GM11168 (cell line): Measurements from ENCODE around the gene KIRREL3.

ENCODE experiments used
- in situ Hi-C: fragments of 300-500 bp; cut with MboI; formaldehyde crosslinking; loops from one replicate; pipeline ENCODE4 v1.12.0; 2022; ENCODE audit warnings: low sequenced_read_pairs; ENCODE audit not compliant: unreplicated experiment

The KIRREL3 gene

GRCh38 chr11:126725521-126725920, 275.0 kb downstream of the KIRREL3 start:
- in situ Hi-C loops = no loop called here

GRCh38 chr11:126725043-126725442, 275.5 kb downstream of the KIRREL3 start:
- in situ Hi-C loops = no loop called here

GRCh38 chr11:126723665-126724045, 276.9 kb downstream of the KIRREL3 start:
- in situ Hi-C loops = loop anchor here (25.0 kb wide), 1 partner anchor 139 kb away; no protein-coding TSS in a partner anchor

GRCh38 chr11:126722956-126723664, 277.5 kb downstream of the KIRREL3 start:
- in situ Hi-C loops = loop anchor here (25.0 kb wide), 1 partner anchor 139 kb away; no protein-coding TSS in a partner anchor

DNA sequence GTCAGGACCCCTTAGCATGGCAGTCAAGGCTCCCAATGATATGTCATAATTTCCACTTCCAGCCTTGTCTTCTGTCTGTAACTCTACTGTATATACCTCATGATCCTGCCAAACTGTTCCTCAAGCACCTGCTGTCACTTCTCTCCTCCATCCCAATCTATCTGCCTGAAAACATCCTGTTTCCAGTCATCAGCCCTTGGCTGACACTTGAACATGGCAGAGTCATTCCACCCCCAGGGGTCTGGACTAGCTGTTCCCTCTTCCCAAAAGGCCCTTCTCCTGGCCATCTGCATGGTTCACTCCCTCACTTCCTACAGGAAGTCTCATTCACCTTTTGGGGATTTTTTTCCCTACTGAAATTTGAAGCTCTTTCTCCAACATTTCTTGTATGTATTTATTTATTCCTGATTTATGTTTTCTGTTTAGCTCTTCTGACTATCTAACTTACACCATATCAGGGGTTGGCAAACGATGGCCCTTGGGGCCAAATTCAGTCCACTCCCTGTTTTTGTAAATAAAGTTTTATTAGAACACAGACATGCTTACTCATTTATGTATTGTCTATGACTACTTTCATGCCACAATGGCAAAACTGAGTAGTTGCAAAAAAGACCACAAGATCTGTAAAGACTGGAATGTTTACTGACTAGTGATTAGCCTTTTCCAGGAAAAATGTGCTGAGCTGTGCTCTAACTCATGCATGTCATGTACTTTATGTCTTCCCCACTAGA, 278.4 kb downstream of the KIRREL3 start:
- in situ Hi-C loops = loop anchor here (25.0 kb wide), 1 partner anchor 140 kb away; no protein-coding TSS in a partner anchor

DNA sequence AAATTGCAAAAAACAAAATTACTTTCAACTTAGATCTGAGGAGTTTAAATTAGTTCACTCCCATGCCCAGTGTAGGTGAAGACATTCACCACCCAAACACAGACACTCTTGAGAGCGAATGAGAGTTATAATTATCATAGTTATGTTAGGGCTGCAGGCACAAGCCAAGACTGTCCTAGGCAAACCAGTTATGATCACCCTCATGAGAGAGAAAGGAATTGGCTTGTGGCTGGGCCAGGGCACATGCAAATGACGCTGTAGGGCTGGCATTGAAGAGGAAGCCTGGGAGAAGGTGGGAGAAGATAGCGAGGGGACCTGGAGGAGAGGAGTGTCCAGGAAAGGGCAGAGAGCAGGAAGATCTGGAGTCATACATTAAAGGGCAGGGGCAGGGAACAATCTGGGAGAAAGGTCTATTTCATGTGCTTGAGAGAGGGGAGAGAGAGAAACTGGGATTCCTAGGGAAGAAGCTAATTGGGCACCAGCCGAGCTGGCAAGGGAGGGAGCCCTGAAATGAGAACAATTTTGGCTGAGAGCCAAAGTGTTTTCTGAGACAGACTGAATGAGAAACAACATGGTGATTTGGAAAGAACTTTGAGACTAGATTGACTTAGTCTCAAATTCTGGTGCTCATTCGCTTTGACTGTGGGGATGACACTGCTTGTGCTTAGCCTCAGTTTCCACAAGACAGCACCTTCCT, 279.9 kb downstream of the KIRREL3 start:
- in situ Hi-C loops = loop anchor here (25.0 kb wide), 1 partner anchor 142 kb away; no protein-coding TSS in a partner anchor

DNA sequence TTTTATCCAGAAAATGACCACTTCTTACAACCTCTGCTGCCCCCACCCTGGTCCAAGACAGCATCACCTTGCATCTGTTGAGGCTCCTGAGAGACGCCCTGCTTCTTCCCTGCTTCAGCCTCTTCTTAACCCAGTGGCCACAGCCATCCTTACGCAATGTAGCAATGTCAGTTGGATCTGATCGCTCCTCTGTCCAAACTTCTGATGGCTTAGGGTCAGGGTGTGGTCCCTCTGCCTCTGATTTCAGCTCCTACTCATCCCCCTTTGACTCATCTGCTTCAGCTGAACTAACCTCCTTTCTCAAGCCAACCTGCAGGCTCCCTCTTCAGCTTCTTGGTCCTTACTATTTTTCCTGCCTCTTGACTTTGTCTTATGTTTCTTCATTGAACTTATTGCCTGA, 280.8 kb downstream of the KIRREL3 start:
- in situ Hi-C loops = loop anchor here (5.0 to 25.0 kb wide), 2 partner anchors 143 to 273 kb away; no protein-coding TSS in a partner anchor

GRCh38 chr11:126718276-126718675, 282.3 kb downstream of the KIRREL3 start:
- in situ Hi-C loops = loop anchor here (5.0 to 25.0 kb wide), 2 partner anchors 144 to 274 kb away; no protein-coding TSS in a partner anchor

DNA sequence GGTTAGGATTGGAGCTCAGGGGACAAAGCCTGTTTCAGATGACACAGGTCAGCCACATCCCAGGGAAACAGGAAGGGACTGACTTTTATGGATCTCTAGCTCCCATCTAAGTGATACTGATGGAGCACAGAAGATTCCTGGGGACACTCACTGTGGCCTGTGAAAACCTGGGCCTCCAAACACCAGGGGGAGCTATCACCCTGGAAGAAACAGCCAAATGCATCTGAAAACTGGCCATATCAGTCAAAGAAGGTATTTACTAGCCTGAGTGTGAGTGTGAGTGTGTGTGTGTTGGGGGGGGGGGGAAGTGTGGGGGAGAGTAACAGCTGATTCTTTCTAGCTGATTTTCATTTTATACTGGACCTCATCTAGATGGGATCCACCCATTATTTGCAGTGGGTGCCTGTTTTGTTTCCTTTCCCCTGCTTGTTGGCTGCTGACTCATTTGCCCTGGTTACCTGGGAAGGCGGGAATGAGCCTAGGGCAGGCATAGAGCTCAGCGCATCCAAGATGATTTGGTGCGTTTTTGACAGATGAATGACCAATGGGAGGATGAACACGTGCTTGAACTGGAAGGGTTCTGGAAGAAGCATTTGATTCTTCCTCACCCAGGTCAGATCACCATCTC, 284.0 kb downstream of the KIRREL3 start:
- in situ Hi-C loops = loop anchor here (5.0 to 25.0 kb wide), 2 partner anchors 146 to 276 kb away; no protein-coding TSS in a partner anchor

GRCh38 chr11:126713806-126714205, 286.8 kb downstream of the KIRREL3 start:
- in situ Hi-C loops = loop anchor here (25.0 kb wide), 1 partner anchor 148 kb away; no protein-coding TSS in a partner anchor

DNA sequence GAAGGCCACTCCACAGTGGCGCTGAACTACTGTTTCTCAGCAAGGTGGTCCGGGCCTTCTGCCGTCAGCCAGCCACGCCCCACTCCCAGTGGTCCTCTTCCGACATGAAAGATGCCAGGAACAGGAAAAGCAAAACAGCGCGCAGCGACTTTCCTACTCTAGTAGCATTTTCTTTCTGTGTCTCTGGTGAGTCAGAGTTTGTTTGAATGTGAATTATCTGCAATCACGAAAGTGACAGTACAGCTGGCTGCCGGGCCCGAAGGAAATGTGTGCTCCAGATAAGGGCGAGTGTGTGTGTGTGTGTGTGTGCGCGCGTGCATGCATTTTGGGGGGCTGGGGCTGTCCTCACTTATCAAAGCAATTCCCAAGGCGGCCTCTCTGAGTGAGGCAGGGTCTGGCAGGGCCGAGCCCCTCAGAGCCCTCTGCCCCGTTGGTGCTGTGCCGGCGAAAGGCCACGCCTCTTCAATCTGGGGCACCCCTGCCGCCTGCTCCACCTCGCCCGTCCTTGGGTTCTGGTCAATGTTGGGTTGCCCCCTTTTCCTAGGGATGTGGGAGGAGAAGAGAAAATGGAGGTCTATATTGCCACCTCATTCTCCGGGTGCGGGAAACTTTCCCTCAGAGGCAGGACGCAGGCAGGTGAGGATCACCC, 288.5 kb downstream of the KIRREL3 start:
- in situ Hi-C loops = loop anchor here (25.0 kb wide), 1 partner anchor 150 kb away; no protein-coding TSS in a partner anchor

DNA sequence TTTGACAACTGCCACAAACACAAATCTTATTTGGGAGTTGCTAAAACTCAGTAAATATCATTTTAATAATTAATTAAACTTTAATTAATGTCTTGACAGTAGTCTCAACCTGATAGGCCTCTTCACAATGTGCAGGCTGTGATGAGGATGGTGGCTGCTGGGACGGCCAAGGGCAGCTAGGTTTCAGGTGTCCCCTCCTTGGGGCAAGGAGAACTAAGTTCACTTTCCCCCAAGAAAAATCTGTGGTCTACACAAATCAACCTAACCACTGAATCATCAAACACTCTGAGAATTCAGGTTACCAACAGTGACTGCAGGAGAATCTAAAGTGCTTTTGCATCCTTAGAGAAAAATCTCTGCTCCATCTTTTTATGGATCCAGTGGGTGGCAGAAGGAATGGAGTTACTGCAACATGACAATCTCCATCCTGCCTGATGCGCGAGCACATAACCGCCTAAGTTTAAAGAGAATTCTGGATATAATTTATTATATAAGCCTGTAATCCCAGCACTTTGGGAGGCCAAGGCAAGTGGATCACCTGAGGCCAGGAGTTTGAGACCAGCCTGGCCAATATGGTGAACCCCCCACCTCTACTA, 289.7 kb downstream of the KIRREL3 start:
- in situ Hi-C loops = loop anchor here (25.0 kb wide), 1 partner anchor 151 kb away; no protein-coding TSS in a partner anchor

DNA sequence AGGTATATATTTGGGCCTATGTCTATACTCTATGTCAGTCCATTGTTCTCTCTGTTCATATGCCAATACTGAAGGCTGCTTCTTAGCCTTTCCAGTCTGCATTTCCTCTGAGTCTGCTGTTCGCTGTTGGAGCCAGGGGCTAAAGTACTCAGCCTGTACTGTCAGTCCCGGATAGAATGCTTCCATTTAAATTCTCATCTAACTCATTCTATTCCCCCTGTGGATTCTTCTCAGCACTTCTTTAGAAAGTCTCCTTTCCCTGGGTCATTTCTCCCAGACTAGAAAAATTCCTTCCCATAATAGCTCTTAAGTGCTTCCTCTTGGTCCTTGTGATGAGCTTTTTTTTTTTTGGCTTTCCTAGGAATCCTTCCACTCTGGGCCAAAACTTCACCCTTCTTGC, 293.1 kb downstream of the KIRREL3 start:
- in situ Hi-C loops = loop anchor here (25.0 kb wide), 1 partner anchor 155 kb away; no protein-coding TSS in a partner anchor

DNA sequence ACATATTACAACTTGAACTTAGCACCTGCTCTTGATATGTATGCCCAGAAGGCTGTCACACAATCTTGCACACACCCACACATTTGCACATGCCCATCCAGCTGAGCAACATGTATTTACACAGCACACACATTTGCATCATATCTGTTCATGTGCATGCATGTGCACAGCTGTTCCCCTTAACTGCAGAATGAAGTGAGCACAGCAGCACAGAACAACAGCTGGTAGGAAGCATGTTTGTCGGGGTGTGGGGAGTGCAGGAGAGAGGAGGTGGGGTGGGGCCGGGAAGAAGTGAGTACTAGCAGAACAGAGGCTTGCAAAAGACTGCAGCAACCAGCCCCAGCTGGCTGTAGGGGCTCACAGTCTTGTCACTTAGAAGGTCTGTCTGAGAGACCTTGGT, 296.5 kb downstream of the KIRREL3 start:
- in situ Hi-C loops = loop anchor here (25.0 kb wide), 1 partner anchor 158 kb away; no protein-coding TSS in a partner anchor

DNA sequence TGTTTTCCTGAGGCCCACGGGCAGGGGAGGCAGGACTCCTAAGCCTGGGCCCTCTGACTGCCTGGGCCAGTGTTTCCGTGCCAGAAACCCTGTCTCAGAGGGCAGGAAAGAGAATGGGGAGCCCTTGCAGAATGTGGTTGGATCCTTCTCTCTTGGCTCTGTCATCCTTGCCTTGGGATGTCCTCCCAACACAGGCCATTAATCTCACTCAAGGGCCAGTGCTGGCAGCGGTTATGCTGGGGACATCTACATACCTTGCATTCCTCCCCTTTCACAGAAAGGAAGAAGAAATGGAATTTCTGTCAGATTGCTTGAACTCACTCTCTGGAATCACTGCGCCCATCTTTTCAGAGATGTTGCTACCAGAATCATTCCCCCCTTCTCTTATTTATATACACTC, 296.9 kb downstream of the KIRREL3 start:
- in situ Hi-C loops = loop anchor here (25.0 kb wide), 1 partner anchor 159 kb away; no protein-coding TSS in a partner anchor

GRCh38 chr11:126702987-126703386, 297.6 kb downstream of the KIRREL3 start:
- in situ Hi-C loops = loop anchor here (25.0 kb wide), 1 partner anchor 159 kb away; no protein-coding TSS in a partner anchor

- in situ Hi-C loops = loop anchor here (25.0 kb wide), 1 partner anchor 160 kb away; no protein-coding TSS in a partner anchor
Observed at GRCh38 chr11:126702165-126702720, 298.3 kb downstream of the KIRREL3 start.

- in situ Hi-C loops = loop anchor here (25.0 kb wide), 1 partner anchor 161 kb away; no protein-coding TSS in a partner anchor
Observed at GRCh38 chr11:126701520-126701897, 299.1 kb downstream of the KIRREL3 start.
